HFFc6 (cell line): ENCODE data around the gene ATF3. TPM values are rescaled to one million over a fixed set of nuclear protein-coding genes. Genes with fewer than 3 reads are reported as not detected.

Source experiments
- DNase-seq: peaks from one replicate; pipeline ENCODE4 v3.0.0-alpha.2; 2018
- H3K27ac Mint-ChIP-seq: 2 replicates; pipeline ENCODE4 v1.8.0; 2020; ENCODE audit warnings: mild to moderate bottlenecking, mixed read lengths
- H3K27me3 Mint-ChIP-seq: 2 replicates; pipeline ENCODE4 v1.8.0; 2021; ENCODE audit warnings: mild to moderate bottlenecking, moderate library complexity, mixed read lengths; ENCODE audit not compliant: insufficient read depth
- H3K36me3 Mint-ChIP-seq: 2 replicates; pipeline ENCODE4 v1.8.0; 2021; ENCODE audit warnings: low read depth, mixed read lengths
- H3K4me1 Mint-ChIP-seq: 2 replicates; pipeline ENCODE4 v1.8.0; 2020; ENCODE audit warnings: low read depth, mixed read lengths
- H3K4me3 Mint-ChIP-seq: 2 replicates; pipeline ENCODE4 v1.8.0; 2020; ENCODE audit warnings: mild to moderate bottlenecking, moderate library complexity, mixed read lengths
- H3K9me3 Mint-ChIP-seq: 2 replicates; pipeline ENCODE4 v1.8.0; 2020; ENCODE audit warnings: mild to moderate bottlenecking, mixed read lengths
- CTCF ChIP-seq: fragments of 200-600 bp; sonication (generic); IDR thresholded peaks from 2 replicates; pipeline ENCODE4 v1.5.0; 2021; ENCODE audit warnings: antibody characterized with exemption, mild to moderate bottlenecking
- total RNA-seq, 6 experiments: library from RNA; stranded (reverse); fragmentation: NEBNext Ultra II Directional; extraction: Animal tissue kit (Norgen Biotek cat#: 25700); gene quantifications; 2 replicates in 1 of 6; 3 replicates in 5 of 6; pipeline ENCODE4 v1.2.3, GENCODE V29; 2021

The ATF3 gene
- total RNA-seq, 6 experiments from 2014 or later: 1.9 to 5.5 (median 4.8) TPM

- peaks cover 35% of the 10 kb centered on the region for H3K27me3 Mint-ChIP-seq
These were observed 8.3 kb upstream of the ATF3 start for GRCh38 chr1:212600071-212600915.

GRCh38 chr1:212600980-212601379 lies 7.6 kb upstream of the ATF3 start:
- H3K27ac Mint-ChIP-seq: no peak overlapping the region
- peaks cover 42% of the 10 kb centered on the region for H3K27me3 Mint-ChIP-seq
- TF ChIP-seq CTCF: no peak
- peaks cover 30% of the 10 kb centered on the region for H3K4me1 Mint-ChIP-seq
- no peaks in the 10 kb centered on the region for H3K9me3 Mint-ChIP-seq
- H3K36me3 Mint-ChIP-seq: peaks cover 6% of the 10 kb centered on the region; the same call in 1 of the 2 replicates
- DNase-seq: peak; percentile 11
- H3K4me3 Mint-ChIP-seq: no peak overlapping the region

More at GRCh38 chr1:212600071-212600915, 8.3 kb upstream of the ATF3 start:
- no peak for TF ChIP-seq CTCF
- Mint-ChIP-seq H3K4me1 (peaks cover 37% of the 10 kb centered on the region), H3K4me3 (no peak overlapping the region), H3K27ac (no peak overlapping the region), H3K36me3 (peaks cover 6% of the 10 kb centered on the region; the same call in 1 of the 2 replicates), H3K9me3 (no peaks in the 10 kb centered on the region)
- no peak for DNase-seq

- no peaks in the 10 kb centered on the region for H3K9me3 Mint-ChIP-seq
- no peak overlapping the region for H3K27ac Mint-ChIP-seq
- no peak for DNase-seq
- no peak overlapping the region for H3K4me3 Mint-ChIP-seq
- peaks cover 47% of the 10 kb centered on the region for H3K27me3 Mint-ChIP-seq
- peaks cover 24% of the 10 kb centered on the region for H3K4me1 Mint-ChIP-seq
- TF ChIP-seq CTCF: no peak
- peaks cover 6% of the 10 kb centered on the region; the same call in 1 of the 2 replicates for H3K36me3 Mint-ChIP-seq
These were observed 7.0 kb upstream of the ATF3 start for GRCh38 chr1:212601524-212601923.

GRCh38 chr1:212605441-212606394 lies 2.8 kb upstream of the ATF3 start:
- no peak overlapping the region for H3K27ac Mint-ChIP-seq
- no peaks in the 10 kb centered on the region for H3K36me3 Mint-ChIP-seq
- H3K27me3 Mint-ChIP-seq: peaks cover 58% of the 10 kb centered on the region
- no peak for TF ChIP-seq CTCF
- no peaks in the 10 kb centered on the region for H3K9me3 Mint-ChIP-seq
- no peak overlapping the region for H3K4me3 Mint-ChIP-seq
- H3K4me1 Mint-ChIP-seq: peaks cover 25% of the 10 kb centered on the region
- DNase-seq: peak; percentile 21

- Mint-ChIP-seq H3K27ac (peak overlapping the region; percentile 80), H3K27me3 (peaks cover 64% of the 10 kb centered on the region), H3K4me3 (peak overlapping the region; percentile 89; the same call in 1 of the 2 replicates), H3K4me1 (peaks cover 25% of the 10 kb centered on the region), H3K36me3 (no peaks in the 10 kb centered on the region), H3K9me3 (no peaks in the 10 kb centered on the region)
- no peak for TF ChIP-seq CTCF
- no peak for DNase-seq
These were observed 2.0 kb upstream of the ATF3 start for GRCh38 chr1:212606395-212607205.
